NCI-H345 (cell line): ENCODE measurements around the gene NLGN4Y.
"Not testable (repeated sequence)": the region's sequence is repeated elsewhere in the genome, so short reads cannot be mapped to it uniquely, and the experiment has no call there.

ENCODE experiments used
- DNase-seq: peaks from one replicate; lab custom pipeline; 2025; lab: John Stamatoyannopoulos, UW

The NLGN4Y gene

GRCh38 chrY:14834103-14835060 is 310.1 kb downstream of the NLGN4Y start:
- DNase-seq = no peak

GRCh38 chrY:14837466-14837865 is 313.1 kb downstream of the NLGN4Y start:
- DNase-seq = no peak

- no peak for DNase-seq
Observed at GRCh38 chrY:14850734-14851133, 326.4 kb downstream of the NLGN4Y start.

- DNase-seq = no peak
Observed at GRCh38 chrY:14860448-14860847, 336.1 kb downstream of the NLGN4Y start.

GRCh38 chrY:14861033-14861432 is 336.7 kb downstream of the NLGN4Y start:
- not testable (repeated sequence) for DNase-seq

- DNase-seq = no peak
Observed at GRCh38 chrY:14871971-14872370, 347.6 kb downstream of the NLGN4Y start.
